ENCODE measurements around the gene PPP2R5B.

PPP2R5B gene

DNA sequence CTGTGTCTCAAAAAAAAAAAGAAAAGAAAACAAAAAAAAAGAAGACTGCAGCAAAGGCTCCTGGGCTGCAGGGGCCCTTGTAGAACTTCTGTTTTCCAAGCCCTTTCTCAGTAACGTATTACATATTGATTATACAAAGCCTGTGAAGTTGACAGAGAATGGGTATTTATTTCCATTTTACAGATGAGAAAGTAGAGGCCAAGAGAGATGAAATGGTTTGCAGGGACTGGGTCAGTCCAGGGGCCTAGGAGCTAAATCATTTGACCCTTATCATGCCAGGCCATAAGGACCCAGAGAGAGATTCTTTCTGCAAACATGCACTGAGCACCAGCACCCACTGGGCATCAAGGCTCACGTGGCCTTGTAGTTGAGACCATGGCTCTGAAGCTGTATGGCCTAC, 4.5 kb downstream of the PPP2R5B start:
- DNase-seq (ENCODE audit: low read depth in 2 of 2, low spot score in 1 of 2), result no peak

DNA sequence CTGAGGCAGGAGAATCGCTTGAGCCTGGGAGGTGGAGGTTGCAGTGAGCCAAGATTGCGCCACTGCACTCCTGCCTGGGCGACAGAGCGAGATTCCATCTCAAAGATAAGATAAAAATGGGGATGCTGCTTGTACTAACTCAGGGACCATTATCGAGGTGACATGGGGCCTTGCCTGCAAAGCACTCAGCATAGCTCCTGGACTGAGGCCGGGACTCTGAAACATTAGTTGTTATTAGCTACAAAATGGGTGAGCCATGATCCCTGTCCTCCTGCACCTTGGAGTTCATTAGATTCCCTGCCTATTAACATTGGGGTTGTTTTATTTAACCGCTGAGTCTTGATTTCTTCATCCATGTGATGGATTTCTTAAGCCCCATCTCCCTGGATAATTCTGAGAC, 5.1 kb downstream of the PPP2R5B start:
- DNase-seq (ENCODE audit: low read depth in 2 of 2, low spot score in 1 of 2), result no peak

DNA sequence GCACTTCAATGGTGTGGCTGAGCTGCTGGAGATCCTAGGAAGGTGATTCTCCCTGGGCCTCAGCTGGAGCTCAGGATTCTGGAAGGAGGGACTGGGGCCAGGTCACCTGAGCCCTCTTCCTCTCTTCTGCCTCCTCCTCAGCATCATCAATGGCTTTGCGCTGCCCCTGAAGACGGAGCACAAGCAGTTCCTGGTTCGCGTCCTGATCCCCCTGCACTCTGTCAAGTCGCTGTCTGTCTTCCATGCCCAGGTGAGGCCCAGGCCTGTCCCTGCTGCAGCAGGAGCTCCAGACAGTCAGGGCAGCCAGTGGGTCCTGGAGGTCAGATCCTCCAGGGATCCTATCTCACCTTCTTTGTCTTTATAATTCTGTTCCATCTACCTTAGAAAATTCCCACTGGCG, 5.9 kb downstream of the PPP2R5B start:
- DNase-seq (ENCODE audit: low read depth in 2 of 2, low spot score in 1 of 2), result no peak

DNA sequence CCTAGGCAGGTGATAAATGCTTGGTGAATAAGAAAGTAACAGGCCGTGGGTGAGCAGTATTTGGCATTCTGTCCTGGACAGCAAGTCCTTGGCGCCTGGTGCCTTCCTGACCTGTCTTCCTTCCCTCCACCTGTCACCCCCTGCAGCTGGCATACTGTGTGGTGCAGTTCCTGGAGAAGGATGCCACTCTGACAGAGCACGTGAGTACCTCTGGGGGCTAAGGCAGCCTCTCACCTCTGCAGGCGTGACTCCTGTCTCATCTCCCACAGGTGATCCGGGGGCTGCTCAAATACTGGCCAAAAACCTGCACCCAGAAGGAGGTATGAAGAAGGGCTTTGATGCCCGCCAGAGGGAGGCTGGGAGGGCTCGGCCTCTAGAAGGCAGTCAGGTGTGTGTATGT, 6.8 kb downstream of the PPP2R5B start:
- DNase-seq (ENCODE audit: low read depth in 2 of 2, low spot score in 1 of 2), result no peak

DNA sequence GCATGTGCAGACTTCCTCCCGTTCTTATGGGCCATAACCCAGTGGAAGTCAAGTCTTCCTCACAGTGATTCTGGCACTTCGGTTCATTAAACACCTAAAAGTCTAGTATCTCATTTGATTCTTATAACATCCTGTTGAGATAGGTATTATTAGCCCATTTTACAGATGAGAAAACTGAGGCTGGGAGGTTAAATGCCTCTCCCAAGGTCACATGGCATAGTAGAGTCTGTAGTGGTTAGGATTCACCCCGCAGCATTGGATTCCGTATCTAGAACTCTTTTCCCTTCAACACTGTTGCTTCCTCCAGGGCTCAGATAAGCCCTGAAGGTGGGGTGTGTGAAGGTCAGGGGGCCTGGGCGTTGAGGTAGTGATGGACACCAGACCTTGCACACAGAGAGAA, 7.8 kb downstream of the PPP2R5B start:
- no peak for DNase-seq (ENCODE audit: low read depth in 2 of 2, low spot score in 1 of 2)

DNA sequence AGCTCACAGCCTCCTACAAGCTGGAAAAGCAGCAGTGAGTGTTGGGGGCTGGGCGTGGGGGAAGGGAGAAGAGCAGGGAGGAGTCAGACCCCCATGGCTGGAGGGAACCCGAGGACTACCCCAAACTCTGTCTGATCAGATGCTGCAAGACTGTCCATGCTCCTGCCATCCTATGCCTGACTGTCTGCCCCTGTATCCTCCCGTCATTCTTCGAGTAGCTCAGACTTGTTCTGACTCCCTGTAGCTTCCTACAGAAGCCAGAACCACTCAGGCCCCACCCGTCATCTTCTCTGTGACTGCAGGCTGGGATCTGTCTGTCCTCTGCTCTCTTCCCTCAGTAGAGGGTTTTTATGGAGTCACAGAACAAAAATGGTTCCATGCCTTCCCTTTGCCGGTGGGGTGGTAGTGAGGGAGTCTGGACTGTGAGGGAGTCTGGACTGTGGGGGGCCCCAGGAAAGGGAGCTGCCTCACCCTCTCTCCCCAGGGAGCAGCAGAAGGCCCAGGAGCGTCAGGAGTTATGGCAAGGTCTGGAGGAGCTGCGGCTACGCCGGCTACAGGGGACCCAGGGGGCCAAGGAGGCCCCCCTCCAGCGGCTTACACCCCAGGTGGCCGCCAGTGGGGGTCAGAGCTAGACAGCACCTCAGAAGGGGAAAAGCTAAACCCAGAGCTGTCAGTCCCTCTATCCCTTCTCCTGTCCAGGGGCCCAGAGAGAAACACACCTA, 8.9 kb downstream of the PPP2R5B start:
- no peak for DNase-seq (ENCODE audit: low read depth in 2 of 2, low spot score in 1 of 2)

DNA sequence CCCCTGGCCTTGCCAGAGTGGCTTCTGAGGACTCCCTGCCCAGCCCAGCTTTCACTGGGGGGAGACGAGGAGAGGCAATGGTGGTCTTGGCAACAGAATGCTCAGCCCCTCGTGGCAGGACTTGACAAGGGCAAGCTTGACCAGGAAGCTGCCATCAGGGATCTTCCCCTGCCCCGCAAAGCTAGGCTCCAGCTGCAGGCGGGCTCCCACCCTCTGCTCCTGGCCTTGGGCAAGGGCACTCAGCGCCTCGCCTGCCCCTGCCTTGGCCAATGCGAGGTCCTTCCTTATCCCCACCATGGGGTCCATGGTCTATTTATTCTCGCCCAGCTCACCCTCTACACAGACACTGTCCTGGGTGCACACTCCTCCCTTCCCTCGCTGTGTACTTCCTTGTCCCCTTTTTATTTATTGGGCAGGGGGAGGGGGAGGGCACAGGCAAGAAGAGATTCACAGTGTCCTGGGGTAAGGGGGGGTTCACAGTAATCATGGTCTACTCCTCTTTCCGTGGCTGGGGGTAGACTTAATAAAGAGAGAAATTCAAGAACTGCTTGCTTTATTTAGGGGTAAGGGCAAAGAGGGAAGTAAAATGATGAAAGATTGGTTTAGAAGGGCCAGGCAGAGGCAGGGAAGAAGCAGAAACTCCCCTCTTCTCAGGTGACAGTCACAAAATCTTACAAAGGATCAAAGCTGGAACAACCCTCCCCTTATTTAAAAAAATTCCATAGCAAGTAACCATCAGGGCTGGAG, 9.6 kb downstream of the PPP2R5B start:
- DNase-seq (ENCODE audit: low read depth in 2 of 2, low spot score in 1 of 2), result no peak

DNA sequence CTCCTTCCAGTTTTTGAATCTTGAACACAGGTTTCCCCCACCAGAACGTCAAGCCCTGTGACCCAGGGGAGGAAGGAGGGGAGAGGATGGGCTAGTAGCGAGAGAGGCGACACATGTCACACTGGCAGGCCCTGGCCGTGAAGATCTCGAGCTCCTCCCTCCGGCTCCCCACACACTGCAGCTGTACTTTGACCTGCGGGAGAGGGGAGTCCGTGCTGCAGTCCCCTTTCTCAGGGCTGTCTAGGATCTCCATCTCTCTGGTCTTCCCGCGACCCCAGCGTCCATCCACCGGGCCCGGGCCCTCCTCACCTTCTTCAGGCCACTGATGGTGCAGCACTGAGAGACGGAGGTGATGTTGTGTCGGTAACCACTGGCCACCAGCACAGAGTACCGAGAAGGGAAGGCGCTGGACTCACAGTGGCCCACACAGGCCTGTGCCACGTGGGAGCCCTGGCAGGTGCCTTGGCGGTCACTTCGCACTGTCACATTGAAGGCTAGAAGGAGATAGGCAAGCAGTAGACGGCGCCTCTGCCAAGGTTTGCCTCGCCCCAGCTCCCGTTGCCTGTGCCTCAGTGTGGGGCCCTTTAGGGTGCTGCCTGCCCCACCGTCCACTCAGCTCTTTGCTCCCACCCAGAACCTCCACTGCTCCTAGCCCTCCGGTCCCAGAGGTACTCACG, 10.3 kb downstream of the PPP2R5B start:
- no peak for DNase-seq (ENCODE audit: low read depth in 2 of 2, low spot score in 1 of 2)

DNA sequence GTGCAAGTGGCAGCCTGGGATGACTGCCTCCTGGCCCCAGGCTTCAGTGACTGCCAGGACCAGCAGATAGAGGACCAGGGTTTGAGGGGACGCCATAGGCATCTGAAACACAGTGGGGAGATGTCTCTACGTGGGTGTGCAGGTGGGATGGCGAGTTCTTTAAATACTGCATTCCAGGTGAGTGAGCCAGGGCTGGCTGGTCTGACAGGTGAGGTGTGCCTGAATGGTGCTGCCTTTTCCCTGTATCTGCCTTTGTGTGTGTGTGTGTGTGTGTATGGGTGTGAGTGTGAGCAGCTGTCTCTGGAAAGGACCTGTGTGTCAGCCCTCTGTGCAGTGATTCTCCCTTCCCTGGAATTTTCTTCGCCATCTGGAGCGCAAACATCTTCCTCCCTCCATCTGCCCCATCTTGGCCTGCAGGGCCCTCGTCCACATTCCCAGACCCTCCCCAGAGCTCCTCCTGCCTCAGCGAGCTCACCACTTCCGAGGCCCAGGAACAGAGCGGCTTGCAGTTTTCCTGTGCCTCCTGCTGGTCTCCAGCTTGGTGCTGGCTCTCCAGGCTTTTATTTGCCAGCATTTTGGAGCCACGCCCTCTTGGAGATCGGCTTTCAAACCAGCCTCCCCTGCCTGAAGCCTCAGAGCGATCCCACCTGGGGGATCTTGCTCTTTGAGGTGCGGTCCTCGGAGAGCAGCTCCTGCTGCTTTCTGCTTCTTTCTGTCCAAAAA, 11.0 kb downstream of the PPP2R5B start, which contains the start of gene GPHA2:
TSS of gene GPHA2 (minus strand) at position 535 of the 723 bp plus-strand sequence. CDS start at position 102, 433 bp downstream.
- DNase-seq (ENCODE audit: low read depth in 2 of 2, low spot score in 1 of 2), result no peak

DNA sequence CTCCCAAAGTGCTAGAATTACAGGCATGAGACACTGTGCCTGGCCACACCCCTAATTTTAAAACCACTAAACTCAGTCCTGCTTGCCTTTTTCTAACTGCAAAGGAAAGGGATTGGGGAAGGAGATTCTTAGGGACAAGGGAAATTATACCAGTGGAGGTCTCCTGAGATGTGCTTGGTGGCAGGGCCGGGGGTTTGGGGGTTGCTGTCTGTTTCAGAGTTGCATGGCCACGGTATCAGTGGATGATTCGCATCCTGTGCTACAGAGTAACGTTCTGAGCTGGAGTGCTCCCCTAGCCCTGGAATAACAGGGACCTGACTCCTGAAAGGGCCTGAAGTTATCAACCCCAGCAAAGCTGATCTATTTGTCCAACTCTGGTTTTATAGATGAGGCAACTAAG, 12.1 kb downstream of the PPP2R5B start:
- no peak for DNase-seq (ENCODE audit: low read depth in 2 of 2, low spot score in 1 of 2)

DNA sequence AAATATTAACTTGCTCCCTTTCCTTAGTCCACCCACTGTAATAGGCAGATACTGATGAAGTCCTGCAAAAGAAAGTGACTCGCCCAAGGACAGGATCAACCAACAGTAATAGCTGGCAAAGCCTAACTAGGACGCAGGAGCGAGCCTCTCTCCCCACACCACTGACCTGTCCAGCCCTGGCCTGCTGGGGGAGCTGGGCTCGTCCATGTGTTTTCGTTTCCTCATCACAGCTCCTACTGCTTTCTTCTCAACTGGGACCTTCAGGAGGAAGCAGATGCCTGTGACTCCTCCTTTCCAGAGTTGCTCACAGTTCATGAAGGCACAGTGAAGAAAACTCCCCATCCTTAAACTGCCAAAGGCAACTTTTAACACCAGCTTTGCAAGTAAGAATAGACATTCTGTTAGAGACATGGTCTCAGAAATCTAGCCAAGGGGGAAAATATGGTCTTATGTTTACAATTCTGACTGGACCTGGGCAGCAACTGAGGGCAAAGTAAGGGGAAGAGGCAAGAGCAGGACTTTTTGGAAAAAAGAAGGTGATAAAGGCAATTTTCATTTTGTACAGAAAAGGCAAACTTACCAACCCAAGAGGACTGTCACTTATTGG, 22.8 kb downstream of the PPP2R5B start:
- DNase-seq (ENCODE audit: low read depth in 2 of 2, low spot score in 1 of 2), result no peak

DNA sequence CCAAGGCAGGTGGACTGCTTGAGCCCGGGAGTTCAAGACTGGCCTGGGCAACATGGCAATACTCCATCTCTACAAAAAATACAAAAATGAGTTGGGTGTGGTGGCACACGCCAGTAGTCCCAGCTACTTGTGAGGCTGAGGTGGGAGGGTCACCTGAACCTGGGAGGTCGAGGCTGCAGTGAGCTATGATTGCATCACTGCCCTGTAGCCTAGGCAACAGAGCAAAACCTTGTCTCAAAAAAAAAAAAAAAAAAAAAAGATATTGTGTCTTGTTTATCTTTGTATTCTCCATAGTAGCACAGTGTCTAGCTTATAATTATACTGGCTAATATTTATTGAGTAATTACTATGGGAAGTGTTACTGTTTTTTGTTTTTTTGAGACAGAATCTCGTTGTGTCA, 27.0 kb downstream of the PPP2R5B start:
- DNase-seq (ENCODE audit: low read depth in 2 of 2, low spot score in 1 of 2), result no peak

DNA sequence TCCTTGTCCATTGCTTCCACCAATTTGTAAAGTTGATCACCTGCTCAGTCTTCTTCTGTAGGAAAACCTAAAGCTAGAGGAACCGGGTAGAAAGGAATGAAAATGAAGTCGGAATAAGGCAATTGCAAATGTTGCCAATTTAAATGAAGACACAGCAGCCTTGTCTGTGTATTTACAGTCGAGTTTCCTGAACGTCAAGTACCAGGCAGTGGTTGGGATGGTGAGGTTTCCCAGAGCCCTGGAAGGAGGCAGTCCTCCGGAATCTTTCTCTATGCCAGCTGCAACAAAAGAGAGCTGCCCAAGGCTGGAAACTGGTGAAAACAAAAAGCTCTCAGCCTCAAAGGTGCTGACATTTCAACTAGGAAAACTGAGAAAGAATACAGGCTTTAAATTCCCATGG, 29.7 kb downstream of the PPP2R5B start:
- no peak for DNase-seq (ENCODE audit: low read depth in 2 of 2, low spot score in 1 of 2)

DNA sequence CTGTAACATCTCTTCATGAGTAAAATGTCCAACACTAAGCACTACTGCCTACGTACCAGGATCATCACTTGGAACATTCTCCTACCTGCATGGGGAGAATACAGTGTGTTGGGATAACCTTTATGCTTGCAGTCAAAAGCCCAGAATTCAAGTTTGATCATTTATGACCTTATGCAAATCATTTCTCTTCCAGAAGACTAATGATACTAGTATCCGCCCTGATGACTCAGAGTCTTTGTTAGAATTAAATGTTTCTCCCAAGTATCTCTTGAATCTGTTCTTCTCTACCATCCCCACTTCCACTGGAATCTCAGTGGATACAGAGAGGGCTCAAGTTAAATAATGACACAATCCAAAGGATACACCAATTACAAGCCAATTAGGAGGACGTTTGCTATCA, 35.0 kb downstream of the PPP2R5B start:
- no peak for DNase-seq (ENCODE audit: low read depth in 2 of 2, low spot score in 1 of 2)

DNA sequence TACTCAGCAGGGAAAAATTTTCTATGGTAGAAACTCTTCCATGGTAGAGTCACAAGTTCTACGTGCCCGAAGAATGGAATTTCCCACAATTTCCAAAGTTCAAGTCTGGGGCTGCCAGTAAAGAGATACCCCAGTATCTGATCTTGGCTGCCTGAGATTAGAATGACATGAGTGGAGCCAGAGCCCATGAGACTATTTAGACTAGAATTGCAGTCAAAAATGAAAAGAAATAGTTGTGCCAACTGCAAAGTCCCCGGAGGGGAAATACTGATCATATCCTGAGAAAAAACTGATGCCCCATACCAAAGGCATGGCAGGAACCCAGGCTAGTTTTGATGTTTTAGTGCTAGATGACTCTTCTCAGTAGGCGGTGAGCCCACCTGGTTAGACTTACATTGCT, 36.2 kb downstream of the PPP2R5B start:
- no peak for DNase-seq (ENCODE audit: low read depth in 2 of 2, low spot score in 1 of 2)

DNA sequence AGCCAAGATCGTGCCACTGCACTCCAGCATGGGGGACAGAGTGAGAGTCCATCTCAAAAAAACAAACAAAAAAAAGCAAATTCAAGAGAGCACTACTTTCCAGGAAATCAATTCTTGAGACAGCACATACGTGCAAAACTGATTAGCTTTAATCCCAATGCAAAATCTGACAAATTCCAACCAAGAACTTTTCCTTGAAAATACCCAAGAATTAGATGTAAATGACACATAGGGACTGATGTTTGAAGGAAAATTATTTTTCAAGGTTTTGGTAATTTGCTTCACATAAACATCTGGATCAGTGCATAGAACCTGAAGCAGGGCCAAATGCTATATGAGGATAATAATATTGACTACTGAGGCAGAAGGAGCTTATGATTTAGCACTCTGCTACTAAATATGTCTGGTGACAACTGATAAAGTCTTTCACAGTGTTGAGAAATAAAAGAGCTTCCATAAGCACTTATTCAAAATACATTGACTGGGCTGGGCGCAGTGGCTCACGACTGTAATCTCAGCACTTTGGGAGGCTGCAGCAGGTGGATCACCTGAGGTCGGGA, 38.7 kb downstream of the PPP2R5B start:
- no peak for DNase-seq (ENCODE audit: low read depth in 2 of 2, low spot score in 1 of 2)

DNA sequence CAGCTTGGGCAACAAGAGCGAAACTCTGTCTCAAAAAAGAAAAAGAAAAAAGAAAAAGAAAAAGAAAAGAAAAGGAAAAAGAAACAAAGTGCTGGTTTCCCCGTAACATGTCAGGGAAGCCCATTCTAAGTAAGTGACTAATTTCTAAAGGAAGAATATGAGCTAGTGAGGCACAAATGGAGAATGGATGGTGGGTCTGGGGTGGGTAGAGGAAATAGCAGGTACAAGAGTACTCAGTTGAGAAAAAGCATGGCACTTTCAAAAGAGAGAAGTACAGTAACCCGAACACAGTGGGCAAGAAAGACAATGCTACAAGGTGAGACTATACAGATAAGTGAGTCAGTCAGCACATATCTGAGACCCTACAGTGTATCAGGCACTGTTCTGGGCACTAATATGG, 42.9 kb downstream of the PPP2R5B start:
- DNase-seq (ENCODE audit: low read depth in 2 of 2, low spot score in 1 of 2), result no peak

DNA sequence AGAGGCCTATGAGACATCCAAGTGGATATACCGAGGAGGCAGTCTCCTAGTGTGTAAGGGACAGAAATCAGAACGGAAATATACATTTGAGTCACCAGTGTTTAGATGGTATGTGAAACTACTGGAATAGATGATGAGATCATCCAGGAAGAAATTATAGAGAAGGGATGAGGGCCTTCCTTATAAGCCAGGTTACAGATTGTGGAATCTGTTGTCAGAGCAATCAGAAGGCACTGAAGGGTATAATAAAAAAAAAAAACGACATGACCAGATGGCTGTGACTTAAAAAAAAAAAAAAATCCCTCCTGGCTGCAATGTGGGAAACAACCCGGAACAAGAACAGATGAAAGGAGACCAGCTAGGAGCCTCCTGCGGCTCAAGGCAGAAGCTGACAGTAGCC, 44.7 kb downstream of the PPP2R5B start:
- DNase-seq (ENCODE audit: low read depth in 2 of 2, low spot score in 1 of 2), result no peak

DNA sequence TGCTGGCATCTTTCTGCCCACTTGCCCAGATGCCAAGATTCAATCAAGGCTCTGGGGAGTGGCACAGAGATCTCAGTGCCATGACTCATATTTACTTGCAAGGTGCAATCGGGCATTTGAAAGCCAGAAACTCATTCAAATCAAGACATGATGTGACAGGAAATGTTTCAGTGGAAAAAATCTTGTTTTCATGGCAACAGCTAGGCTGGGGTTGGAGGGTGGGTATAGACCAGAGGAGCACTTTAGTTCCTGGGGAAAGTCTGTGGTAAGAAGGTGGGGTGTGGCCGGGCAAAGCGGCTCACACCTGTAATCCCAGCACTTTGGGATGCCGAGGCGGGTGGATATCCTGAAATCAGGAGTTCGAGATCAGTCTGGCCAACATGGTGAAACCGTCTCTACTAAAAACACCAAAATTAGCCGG, 46.3 kb downstream of the PPP2R5B start:
- DNase-seq (ENCODE audit: low read depth in 2 of 2, low spot score in 1 of 2), result no peak

DNA sequence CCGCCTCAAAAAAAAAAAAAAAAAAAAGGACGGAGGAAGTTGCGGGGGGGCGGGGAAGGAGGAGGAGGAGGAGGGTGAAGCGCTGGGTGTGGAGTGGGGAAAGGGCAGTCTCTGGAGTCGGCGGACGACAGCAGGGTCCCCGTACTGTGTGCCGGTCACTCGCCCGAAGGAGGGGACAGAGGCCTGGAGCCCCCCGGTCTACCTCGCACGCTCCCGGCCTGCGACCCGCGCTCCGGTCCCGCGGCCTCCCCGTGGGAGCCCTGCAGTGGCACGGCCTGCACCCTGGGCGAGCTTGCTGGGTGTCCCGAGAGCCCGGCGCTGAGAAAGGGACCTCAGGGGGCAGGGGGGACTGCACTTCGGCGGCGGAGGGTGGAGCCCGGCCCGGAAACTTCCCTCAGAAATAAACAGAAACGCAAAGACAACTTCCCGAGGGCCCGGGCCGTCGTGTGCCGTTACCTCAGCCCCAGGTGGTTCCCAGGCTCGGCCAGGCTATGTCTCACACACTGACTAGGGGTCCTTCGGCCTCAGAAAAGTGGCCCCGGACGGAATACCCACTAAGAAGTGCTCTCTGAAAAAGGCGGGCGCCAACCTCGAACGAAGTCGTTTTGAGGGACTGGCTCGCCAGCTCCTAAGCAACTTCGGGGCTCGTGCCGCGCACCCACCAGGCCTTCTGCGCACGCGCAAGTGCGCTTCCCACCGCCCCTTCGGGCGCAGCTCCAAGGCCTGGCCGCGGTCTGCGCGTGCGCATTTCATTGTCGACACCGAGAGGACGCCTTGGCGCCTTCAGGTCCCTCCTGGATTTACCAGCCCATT, 47.1 kb downstream of the PPP2R5B start, which contains the start of gene MAJIN:
TSS of gene MAJIN (minus strand) at position 688 of the 813 bp plus-strand sequence. CDS start 12,703 bp downstream, outside the sequence.
- DNase-seq (ENCODE audit: low read depth in 2 of 2, low spot score in 1 of 2), result peak; percentile 72 to 74
